HG03095 (cell line): Measurements from ENCODE around the gene ITPRIPL1.

ENCODE experiments used
- ATAC-seq: cut with Tn5 transposase; IDR thresholded peaks from one replicate; pipeline ENCODE4 v1.9.1; 2021; ENCODE audit warnings: moderate library complexity; ENCODE audit not compliant: unreplicated experiment

ITPRIPL1 gene

DNA sequence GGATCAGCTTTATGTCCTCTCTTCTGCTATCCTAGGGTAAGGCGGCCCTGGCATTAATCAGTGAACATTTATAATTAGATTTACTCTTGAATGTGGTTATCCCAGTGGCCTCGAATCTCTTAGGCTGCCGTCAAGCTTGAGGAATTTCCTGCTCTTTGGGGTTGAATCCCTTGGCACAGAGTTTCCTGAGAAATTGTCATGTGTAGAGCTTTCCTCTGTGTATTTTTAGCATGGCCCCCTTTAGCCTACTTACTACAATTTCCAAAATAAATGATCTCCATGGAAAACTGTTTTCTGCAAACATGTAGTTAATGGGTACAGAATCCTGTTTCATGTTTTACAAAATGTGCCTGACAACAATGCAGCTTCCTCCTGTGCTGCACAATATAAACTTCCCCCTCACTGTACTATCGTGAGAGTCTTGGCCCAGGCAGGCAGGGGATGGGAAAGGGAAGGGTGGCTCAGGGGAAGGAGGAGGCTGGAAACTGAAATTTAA is 28.5 kb downstream of the ITPRIPL1 start:
- ATAC-seq: no peak

DNA sequence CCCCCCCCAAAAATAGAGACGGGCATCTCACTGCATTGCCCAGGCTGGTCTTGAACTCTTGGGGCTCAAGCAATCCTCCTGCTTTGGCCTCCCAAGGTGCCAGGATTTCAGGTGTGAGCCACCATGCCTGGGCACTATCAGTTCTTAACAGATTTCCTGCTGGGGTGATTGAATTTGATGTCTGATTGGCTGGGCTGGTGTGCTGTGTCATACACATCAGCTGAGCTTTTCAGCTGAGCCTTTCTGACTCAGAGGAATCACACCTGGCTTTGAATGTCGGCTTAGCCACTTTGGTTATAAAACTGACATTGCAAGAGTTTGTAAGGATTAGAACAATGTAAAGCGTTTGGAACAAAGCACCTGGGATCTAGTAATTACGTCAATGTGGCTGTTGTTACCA is 29.4 kb downstream of the ITPRIPL1 start:
- no peak for ATAC-seq

DNA sequence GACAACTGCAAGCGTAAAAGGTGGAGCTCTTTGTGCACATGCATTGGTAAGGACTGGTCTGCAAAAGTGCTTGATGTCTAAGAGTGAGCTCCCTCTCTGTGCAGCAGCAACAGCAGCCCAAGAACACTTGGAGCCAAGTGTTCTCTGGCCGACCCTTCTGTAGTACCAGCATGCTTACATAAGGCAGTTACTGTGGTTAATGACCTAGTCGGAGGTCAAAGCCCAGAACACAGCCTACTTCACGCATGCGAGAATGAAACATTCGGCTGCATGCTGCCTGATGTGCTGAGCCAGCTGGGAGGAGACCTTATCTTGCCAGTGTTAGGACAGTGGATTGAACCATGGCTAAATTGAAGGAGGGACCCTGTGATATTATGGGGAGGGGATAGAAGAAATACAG is 31.8 kb downstream of the ITPRIPL1 start:
- ATAC-seq: no peak

DNA sequence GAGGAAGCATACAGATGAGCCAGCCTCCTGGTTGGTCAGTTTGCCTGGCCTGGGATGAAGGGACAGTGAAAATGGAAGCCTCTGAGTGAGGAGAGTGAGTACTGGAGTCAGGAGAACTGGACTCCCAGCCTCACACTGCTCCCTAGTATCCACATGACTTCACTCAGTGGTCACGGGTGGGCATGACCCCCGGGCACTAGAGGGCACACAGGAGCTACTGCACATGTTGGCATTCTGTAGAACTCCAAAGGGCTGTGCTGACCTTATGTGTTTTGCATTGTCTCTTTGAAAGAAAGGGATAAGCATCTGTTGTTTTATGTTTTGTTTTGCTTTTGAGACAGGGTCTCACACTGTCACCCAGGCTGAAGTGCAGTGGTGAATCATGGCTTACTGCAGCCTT is 34.2 kb downstream of the ITPRIPL1 start:
- no peak for ATAC-seq

DNA sequence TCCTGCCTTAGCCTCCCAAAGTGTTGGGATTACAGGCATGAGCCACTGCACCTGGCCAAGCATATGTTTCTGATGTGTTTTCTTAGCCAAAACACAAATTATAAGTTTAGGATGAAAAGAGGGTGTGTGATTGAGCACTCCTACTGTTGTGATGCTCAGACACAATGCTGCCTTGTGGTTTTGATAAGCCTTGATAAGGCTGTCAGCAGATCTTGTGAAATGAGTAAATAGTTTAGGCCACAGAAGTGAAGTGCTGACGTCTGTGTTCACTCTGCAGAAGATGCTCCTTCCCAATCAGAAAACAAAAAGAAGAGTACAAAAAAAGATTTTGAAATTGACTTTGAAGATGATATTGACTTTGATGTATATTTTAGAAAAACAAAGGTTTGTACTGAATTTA is 34.7 kb downstream of the ITPRIPL1 start:
- ATAC-seq: no peak

DNA sequence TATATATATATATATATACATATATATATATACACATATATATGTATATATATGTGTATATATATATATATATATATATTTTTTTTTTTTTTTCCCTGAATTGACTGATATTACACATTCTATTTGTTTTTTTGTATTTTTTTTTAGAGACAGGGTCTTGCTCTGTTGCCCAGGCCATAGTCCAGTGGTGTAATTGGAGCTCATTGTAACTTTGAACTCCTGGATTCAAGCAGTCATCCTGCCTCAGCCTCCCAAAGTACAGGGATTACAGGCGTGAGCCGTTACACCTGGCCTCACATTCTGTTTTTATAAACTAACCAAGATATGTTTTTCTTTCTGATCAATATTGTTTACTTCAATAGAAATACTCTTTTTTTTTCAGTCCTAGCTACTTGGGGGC is 36.6 kb downstream of the ITPRIPL1 start:
- ATAC-seq: no peak

DNA sequence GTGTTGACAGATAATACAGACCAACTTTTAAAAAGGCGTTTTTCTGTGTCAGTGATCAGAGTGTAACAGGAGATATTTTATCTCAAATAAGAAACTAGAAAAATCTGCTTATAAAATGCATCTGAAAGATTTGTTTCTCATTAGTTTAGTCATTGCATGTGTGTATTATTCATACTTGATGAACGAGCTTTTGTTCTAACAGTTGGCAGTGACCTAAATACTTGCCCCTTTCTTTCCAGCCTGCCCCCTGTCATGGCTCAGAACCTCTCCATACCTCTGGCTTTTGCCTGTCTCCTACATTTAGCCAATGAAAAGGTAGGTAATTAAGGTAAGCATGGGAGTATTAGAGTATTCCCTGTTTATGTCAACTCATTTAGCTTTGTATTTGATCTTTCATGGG is 44.1 kb downstream of the ITPRIPL1 start:
- no peak for ATAC-seq

DNA sequence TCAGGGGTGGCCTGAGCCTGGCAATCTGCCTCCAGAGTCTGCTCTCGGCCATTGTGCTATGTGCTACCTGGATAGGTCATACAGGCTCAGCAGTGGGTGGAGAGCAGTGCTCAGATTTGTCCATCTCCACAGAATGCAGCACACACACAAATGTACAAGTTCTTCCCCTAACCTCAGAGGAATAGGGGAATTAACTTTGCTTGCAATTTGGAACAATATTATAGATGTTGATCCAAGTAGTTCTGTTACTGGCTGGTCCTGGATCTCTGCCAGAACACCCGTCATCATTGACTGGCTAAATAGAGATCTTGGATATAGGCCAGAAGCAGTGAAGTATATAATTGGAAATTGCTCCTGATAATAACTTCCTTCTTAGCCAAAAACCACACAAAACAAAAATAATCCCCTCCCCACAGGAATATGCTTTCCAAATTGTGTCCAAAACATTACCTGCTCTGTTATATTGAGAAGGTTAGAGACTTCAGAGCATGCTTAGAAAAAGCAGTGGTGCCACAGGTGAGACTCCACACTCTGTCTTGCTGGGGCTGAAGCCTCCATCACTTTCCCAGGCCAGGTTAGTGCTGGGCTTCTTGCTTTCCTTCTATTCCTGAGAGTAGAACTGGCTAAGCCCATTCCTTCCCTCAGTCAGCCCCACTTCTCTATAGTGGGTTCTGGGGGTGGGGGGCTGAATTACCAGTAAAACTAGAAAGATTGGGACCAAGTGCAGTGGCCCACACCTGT is 49.3 kb downstream of the ITPRIPL1 start:
- no peak for ATAC-seq
